Stomach (tissue), 4 donors: ENCODE measurements around the gene P2RY1.

Source experiments
- POLR2A ChIP-seq, 4 donors: fragments of 450-650 bp; IDR thresholded peaks; one replicate each; pipeline ENCODE4 v1.6.1; 2016; ENCODE audit warnings: antibody characterized with exemption in 4 of 4, control low read depth in 2 of 4, mild to moderate bottlenecking in 1 of 4, moderate library complexity in 1 of 4
- TF ChIP-seq, protein P1 (sequence below), 7 experiments: fragments of 450-650 bp in 4 of 7; fragments of 200-600 bp in 3 of 7; sonication (generic) in 3 of 7; IDR thresholded peaks; one replicate each; pipeline ENCODE4 v1.5.1; 2016 to 2019; ENCODE audit warnings: antibody characterized with exemption in 7 of 7, control low read depth in 2 of 7, mild to moderate bottlenecking in 1 of 7

DNA sequence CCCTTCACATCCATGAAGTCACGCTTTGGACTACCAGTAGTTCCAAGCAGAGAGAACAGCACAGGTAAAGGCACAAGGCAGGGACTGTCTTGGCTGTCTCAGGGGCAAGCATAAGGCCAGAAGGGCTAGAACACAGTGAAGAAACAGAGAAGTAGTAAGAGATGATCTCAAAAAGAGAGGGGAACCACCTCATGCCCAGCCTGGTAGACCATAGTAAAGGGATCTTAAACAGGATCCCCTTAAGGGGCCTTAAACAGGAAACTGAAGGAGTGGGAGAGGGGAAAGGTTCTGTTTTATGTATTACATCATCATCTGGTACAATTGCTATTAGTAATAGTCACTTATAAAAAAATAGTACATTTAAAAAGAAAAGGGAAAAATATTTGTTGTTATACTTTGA, 25.8 kb downstream of the P2RY1 start:
- TF ChIP-seq, protein P1, sequence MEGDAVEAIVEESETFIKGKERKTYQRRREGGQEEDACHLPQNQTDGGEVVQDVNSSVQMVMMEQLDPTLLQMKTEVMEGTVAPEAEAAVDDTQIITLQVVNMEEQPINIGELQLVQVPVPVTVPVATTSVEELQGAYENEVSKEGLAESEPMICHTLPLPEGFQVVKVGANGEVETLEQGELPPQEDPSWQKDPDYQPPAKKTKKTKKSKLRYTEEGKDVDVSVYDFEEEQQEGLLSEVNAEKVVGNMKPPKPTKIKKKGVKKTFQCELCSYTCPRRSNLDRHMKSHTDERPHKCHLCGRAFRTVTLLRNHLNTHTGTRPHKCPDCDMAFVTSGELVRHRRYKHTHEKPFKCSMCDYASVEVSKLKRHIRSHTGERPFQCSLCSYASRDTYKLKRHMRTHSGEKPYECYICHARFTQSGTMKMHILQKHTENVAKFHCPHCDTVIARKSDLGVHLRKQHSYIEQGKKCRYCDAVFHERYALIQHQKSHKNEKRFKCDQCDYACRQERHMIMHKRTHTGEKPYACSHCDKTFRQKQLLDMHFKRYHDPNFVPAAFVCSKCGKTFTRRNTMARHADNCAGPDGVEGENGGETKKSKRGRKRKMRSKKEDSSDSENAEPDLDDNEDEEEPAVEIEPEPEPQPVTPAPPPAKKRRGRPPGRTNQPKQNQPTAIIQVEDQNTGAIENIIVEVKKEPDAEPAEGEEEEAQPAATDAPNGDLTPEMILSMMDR (IDR thresholded peaks at IDR 0.05) = no peak
- TF ChIP-seq POLR2A (IDR thresholded peaks at IDR 0.05) = no peak
